PC-9 (cell line): Measurements from ENCODE around the gene DUSP9. TPM values are rescaled to one million over a fixed set of nuclear protein-coding genes. Genes with fewer than 3 reads are reported as not detected.

Source experiments
- BruUV-seq: library from RNA; stranded (reverse); fragments of 400-500 nt; replicated peaks from 2 replicates; lab custom pipeline; 2021; lab: Mats Ljungman, UMichigan
- CTCF ChIA-PET: fragments of 300-600 bp; sonication (Branson Sonifier 250); formaldehyde crosslinking; loops from one replicate; lab custom pipeline; 2022; ENCODE audit warnings: antibody characterized with exemption; lab: Charles Lee
- POLR2A ChIA-PET: fragments of 300-600 bp; sonication (Branson Sonifier 250); formaldehyde crosslinking; loops from one replicate; lab custom pipeline; 2022; ENCODE audit warnings: antibody characterized with exemption; ENCODE audit not compliant: unreplicated experiment; lab: Charles Lee
- DNase-seq, 2 experiments: peaks; one replicate each; pipeline versions ENCODE4 v3.0.0 to v3.0.0-alpha.2; 2015 to 2022; ENCODE audit warnings: mixed read lengths in 1 of 2
- H2AFZ ChIP-seq: fragments of 200-600 bp; sonication (generic); 2 replicates; pipeline ENCODE4 v1.8.1; 2017; ENCODE audit warnings: antibody characterized with exemption
- H3F3A ChIP-seq: fragments of 200-600 bp; sonication (generic); 2 replicates; pipeline ENCODE4 v1.8.1; 2017; ENCODE audit warnings: antibody characterized with exemption, mild to moderate bottlenecking, low read depth; ENCODE audit not compliant: insufficient read depth
- H3K27ac ChIP-seq: fragments of 200-600 bp; sonication (generic); 2 replicates; pipeline ENCODE4 v1.6.1; 2016; ENCODE audit warnings: mixed run types
- H3K27me3 ChIP-seq: fragments of 200-600 bp; sonication (generic); 2 replicates; pipeline ENCODE4 v1.6.1; 2016; ENCODE audit warnings: low read depth, mixed run types; ENCODE audit not compliant: insufficient read depth
- H3K36me3 ChIP-seq: fragments of 200-600 bp; sonication (generic); 2 replicates; pipeline ENCODE4 v1.6.1; 2016; ENCODE audit warnings: low read depth, mixed run types
- H3K4me1 ChIP-seq: fragments of 200-600 bp; sonication (generic); replicated peaks from 2 replicates; pipeline ENCODE4 v1.6.1; 2016; ENCODE audit warnings: mixed run types; ENCODE audit not compliant: insufficient read depth
- H3K4me2 ChIP-seq: fragments of 200-600 bp; sonication (generic); 2 replicates; pipeline ENCODE4 v1.6.1; 2017; ENCODE audit warnings: mixed run types
- H3K4me3 ChIP-seq: fragments of 200-600 bp; sonication (generic); 2 replicates; pipeline ENCODE4 v1.6.1; 2016; ENCODE audit warnings: mixed run types
- H3K79me2 ChIP-seq: fragments of 200-600 bp; sonication (generic); 2 replicates; pipeline ENCODE4 v1.6.1; 2017; ENCODE audit warnings: low read depth, mixed run types
- H3K9me2 ChIP-seq: fragments of 200-600 bp; sonication (generic); 2 replicates; pipeline ENCODE4 v1.8.1; 2017; ENCODE audit warnings: mild to moderate bottlenecking; ENCODE audit not compliant: insufficient read depth
- H3K9me3 ChIP-seq: fragments of 200-600 bp; sonication (generic); 2 replicates; pipeline ENCODE4 v1.8.1; 2016; ENCODE audit warnings: low read depth; ENCODE audit not compliant: insufficient read depth
- H4K20me1 ChIP-seq: fragments of 200-600 bp; sonication (generic); 2 replicates; pipeline ENCODE4 v1.8.1; 2017; ENCODE audit not compliant: insufficient read depth
- CTCF ChIP-seq: fragments of 200-600 bp; sonication (generic); conservative IDR thresholded peaks from 2 replicates; pipeline ENCODE4 v1.6.1; 2017; ENCODE audit warnings: mixed run types, antibody characterized with exemption, mild to moderate bottlenecking, moderate library complexity
- EZH2 ChIP-seq: fragments of 200-600 bp; sonication (generic); IDR thresholded peaks from 2 replicates; pipeline ENCODE4 v1.8.0; 2017; ENCODE audit warnings: antibody characterized with exemption, low read depth
- intact Hi-C: fragments of 100-400 bp; cut with micrococcal nuclease; formaldehyde crosslinking; loops from one replicate; pipeline ENCODE4 v1.10.0; 2022; ENCODE audit not compliant: unreplicated experiment
- total RNA-seq: library from RNA; stranded (reverse); gene quantifications from 2 replicates; pipeline ENCODE4 v1.2.3, GENCODE V29; 2021

DUSP9 gene
- total RNA-seq, 1 experiment from 2014 or later = 1.3 TPM

- no peak overlapping the region for H3K4me2 ChIP-seq
- H3K9me3 ChIP-seq = no peaks in the 10 kb centered on the region
- H3K27me3 ChIP-seq = peaks cover 81% of the 10 kb centered on the region
- no peak overlapping the region for H2AFZ ChIP-seq
- no peaks in the 10 kb centered on the region for H3K36me3 ChIP-seq
- no peak for DNase-seq
- no TSS peak for BruUV-seq
- H3K9me2 ChIP-seq = no peaks in the 10 kb centered on the region
- no peak overlapping the region for H3K27ac ChIP-seq
- ChIA-PET CTCF (no interaction called here), POLR2A (no interaction called here)
- no peak for TF ChIP-seq CTCF
- TF ChIP-seq EZH2 = no peak
- intact Hi-C loops = no loop called here
- H3K79me2 ChIP-seq = no peaks in the 10 kb centered on the region
- H3K4me3 ChIP-seq = no peak overlapping the region
- no peaks in the 10 kb centered on the region for H3F3A ChIP-seq
- H3K4me1 ChIP-seq = no peaks in the 10 kb centered on the region
- no peaks in the 10 kb centered on the region for H4K20me1 ChIP-seq
Observed at GRCh38 chrX:153628665-153629064, 18.3 kb upstream of the DUSP9 start.

GRCh38 chrX:153631346-153631745, 15.7 kb upstream of the DUSP9 start:
- DNase-seq = no peak
- Histone ChIP-seq H3K9me3 (no peaks in the 10 kb centered on the region), H4K20me1 (no peaks in the 10 kb centered on the region), H3K9me2 (no peaks in the 10 kb centered on the region), H3K36me3 (no peaks in the 10 kb centered on the region), H3K27me3 (peaks cover 78% of the 10 kb centered on the region), H3F3A (no peaks in the 10 kb centered on the region), H3K4me1 (no peaks in the 10 kb centered on the region), H3K4me2 (no peak overlapping the region), H3K79me2 (no peaks in the 10 kb centered on the region), H3K4me3 (no peak overlapping the region), H2AFZ (no peak overlapping the region), H3K27ac (no peak overlapping the region)
- CTCF ChIA-PET = interaction anchor here (0.6 kb wide), 1 partner anchor 710 kb away, joined by 8 read pairs; no protein-coding TSS in a partner anchor
- intact Hi-C loops = no loop called here
- BruUV-seq = no TSS peak
- TF ChIP-seq CTCF (no peak), EZH2 (no peak)
- POLR2A ChIA-PET = no interaction called here

GRCh38 chrX:153631907-153632594, 15.0 kb upstream of the DUSP9 start:
- Histone ChIP-seq H3K9me2 (no peaks in the 10 kb centered on the region), H3K79me2 (no peaks in the 10 kb centered on the region), H3F3A (no peaks in the 10 kb centered on the region), H3K27ac (no peak overlapping the region), H3K27me3 (peaks cover 82% of the 10 kb centered on the region), H4K20me1 (no peaks in the 10 kb centered on the region), H2AFZ (no peak overlapping the region), H3K4me3 (no peak overlapping the region), H3K4me2 (no peak overlapping the region), H3K4me1 (no peaks in the 10 kb centered on the region), H3K36me3 (no peaks in the 10 kb centered on the region), H3K9me3 (no peaks in the 10 kb centered on the region)
- intact Hi-C loops = no loop called here
- BruUV-seq = no TSS peak
- no peak for TF ChIP-seq EZH2
- no peak for TF ChIP-seq CTCF
- CTCF ChIA-PET = no interaction called here
- POLR2A ChIA-PET = no interaction called here
- DNase-seq = no peak
